SK-N-MC (cell line): Measurements from ENCODE around the gene NFIL3.
A peak's percentile ranks its signal among the peaks of the same experiment; 100 is the strongest.

Source experiments
- DNase-seq: peaks from one replicate; pipeline ENCODE4 v3.0.0-alpha.2; 2011; ENCODE audit warnings: low read depth, low spot score
- H3K27ac ChIP-seq: fragments of 200-600 bp; sonication (generic); 2 replicates; pipeline ENCODE4 v1.5.1; 2016; ENCODE audit warnings: mixed run types
- H3K36me3 ChIP-seq: fragments of 200-600 bp; sonication (generic); 2 replicates; pipeline ENCODE4 v1.6.1; 2017; ENCODE audit warnings: antibody characterized with exemption, low read length, mixed read lengths; ENCODE audit not compliant: insufficient read depth
- H3K4me3 ChIP-seq: fragments of 200-600 bp; sonication (generic); 2 replicates; pipeline ENCODE4 v1.5.1; 2016
- H3K9ac ChIP-seq: fragments of 200-600 bp; sonication (generic); 2 replicates; pipeline ENCODE4 v1.8.0; 2017; ENCODE audit warnings: mixed run types, mixed read lengths; ENCODE audit not compliant: insufficient read length
- H3K9me3 ChIP-seq: fragments of 200-600 bp; sonication (generic); 2 replicates; pipeline ENCODE4 v1.6.1; 2017; ENCODE audit warnings: low read depth, mild to moderate bottlenecking, antibody characterized with exemption, low read length, moderate library complexity, mixed read lengths
- EZH2 ChIP-seq: fragments of 200-600 bp; sonication (generic); IDR thresholded peaks from one replicate; pipeline ENCODE4 v1.6.1; 2017; ENCODE audit warnings: antibody characterized with exemption
- FOXP2 ChIP-seq: optimal IDR thresholded peaks from 2 replicates; pipeline ENCODE3; 2011; ENCODE audit warnings: mild to moderate bottlenecking, moderate library complexity; ENCODE audit not compliant: insufficient read depth; ENCODE audit errors: extremely low read length, control extremely low read depth
- POLR2AphosphoS5 ChIP-seq: IDR thresholded peaks from 2 replicates; pipeline ENCODE4 v1.6.1; 2012; ENCODE audit warnings: mild to moderate bottlenecking, low read depth, low read length, borderline replicate concordance

NFIL3 gene

GRCh38 chr9:91407580-91408318 is 15.9 kb downstream of the NFIL3 start:
- no peak overlapping the region for H3K4me3 ChIP-seq
- TF ChIP-seq FOXP2 (no peak), POLR2AphosphoS5 (no peak), EZH2 (no peak)
- no peak overlapping the region for H3K27ac ChIP-seq
- H3K36me3 ChIP-seq: peaks cover 10% of the 10 kb centered on the region; the same call in 1 of the 2 replicates
- H3K9me3 ChIP-seq: no peaks in the 10 kb centered on the region
- no peak for DNase-seq
- no peak overlapping the region for H3K9ac ChIP-seq

DNA sequence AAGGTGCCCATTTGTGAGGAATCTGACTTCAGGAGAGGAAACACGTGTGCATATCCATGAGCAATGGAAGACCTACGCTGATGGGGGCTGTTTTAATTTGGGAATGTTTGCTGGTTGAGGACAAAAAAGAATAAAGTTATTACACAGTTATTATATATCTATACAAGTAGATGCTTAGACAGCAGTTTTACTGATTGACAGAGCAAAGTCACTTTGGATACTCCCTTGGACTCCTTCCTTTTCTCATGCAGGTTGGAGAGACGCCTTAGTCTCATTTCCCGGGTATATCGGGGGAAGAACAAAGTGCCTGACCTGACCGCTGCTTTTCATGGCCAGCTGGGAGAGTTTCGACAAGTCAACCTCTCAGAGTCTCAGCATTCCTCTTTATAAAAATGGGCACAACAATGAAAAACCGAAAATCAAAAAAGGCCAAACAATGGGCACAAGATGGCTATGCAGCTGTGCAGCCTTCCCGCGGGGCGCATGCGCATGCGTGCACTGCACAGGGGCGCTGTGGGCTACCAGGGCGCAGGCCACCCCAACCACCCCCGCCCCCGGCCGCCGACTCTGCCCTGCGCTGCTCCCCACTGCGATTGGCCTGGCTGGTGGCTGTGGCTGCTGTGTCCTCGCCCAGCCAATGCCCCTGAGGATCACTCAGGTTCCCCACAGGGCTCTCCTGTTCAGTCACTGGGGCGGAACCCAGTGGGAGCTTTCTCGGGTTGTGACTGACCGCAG is 18.1 kb downstream of the NFIL3 start:
- DNase-seq: no peak
- no peak for TF ChIP-seq FOXP2
- TF ChIP-seq EZH2: no peak
- Histone ChIP-seq H3K27ac (no peak overlapping the region), H3K9ac (no peak overlapping the region), H3K36me3 (peaks cover 10% of the 10 kb centered on the region; the same call in 1 of the 2 replicates), H3K4me3 (no peak overlapping the region), H3K9me3 (no peaks in the 10 kb centered on the region)

- H3K4me3 ChIP-seq: no peak overlapping the region
- H3K9me3 ChIP-seq: no peaks in the 10 kb centered on the region
- no peak for TF ChIP-seq FOXP2
- no peak for TF ChIP-seq POLR2AphosphoS5
- no peak for TF ChIP-seq EZH2
- H3K9ac ChIP-seq: no peak overlapping the region
- H3K27ac ChIP-seq: no peak overlapping the region
- DNase-seq: no peak
- no peaks in the 10 kb centered on the region for H3K36me3 ChIP-seq
These were observed 19.7 kb downstream of the NFIL3 start for GRCh38 chr9:91403665-91404543.

- TF ChIP-seq POLR2AphosphoS5: no peak
- no peak for DNase-seq
- Histone ChIP-seq H3K4me3 (no peak overlapping the region), H3K9me3 (no peaks in the 10 kb centered on the region), H3K36me3 (no peaks in the 10 kb centered on the region), H3K27ac (no peak overlapping the region), H3K9ac (no peak overlapping the region)
These were observed 24.7 kb downstream of the NFIL3 start for GRCh38 chr9:91398926-91399325.

DNA sequence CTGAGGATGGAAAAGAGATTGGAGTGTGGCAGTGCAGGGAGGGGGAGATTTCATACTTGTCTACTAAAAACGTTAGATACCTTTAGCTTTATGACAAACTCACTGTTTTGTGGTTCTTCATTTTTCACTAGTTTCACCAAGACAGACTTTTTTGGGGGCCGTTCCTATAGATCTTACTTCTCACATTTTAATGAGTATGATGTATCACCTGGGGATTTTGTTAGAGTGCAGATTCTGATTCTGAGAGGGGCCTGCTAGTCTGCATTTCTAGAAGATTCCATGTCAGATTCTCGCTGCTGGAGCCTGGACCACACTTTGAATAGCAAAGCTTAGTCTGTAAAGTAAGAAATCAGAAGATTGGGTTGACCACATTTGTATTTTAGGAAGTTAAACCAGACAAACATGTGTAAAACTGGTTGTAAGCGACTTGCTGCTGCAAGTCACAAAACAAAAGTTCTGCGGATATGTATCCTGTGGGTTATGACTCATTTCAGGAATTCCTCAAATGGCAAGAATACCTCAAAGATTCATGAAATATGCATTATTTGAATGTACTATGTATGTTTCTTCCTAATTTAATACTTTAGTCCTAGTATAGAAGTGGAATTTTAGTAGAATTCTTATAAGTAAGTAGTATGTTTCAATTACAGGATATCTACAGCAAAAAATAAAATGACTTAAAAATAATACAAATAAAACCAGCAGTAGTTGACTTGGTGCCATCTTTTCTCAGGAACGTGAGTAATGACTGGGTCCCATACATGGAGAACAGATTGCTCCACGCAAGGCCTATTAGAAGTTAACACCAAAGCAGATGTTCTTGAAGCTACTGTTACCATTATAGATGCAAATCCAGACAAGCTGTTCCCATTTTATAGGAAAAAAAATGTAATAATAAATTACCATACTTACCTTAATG is 27.8 kb downstream of the NFIL3 start:
- Histone ChIP-seq H3K36me3 (no peaks in the 10 kb centered on the region), H3K27ac (0 out of 2 replicates have a peak overlapping the region, but pooled peaks have one; percentile 29), H3K4me3 (no peak overlapping the region), H3K9me3 (no peaks in the 10 kb centered on the region), H3K9ac (no peak overlapping the region)
- TF ChIP-seq EZH2: no peak
- no peak for TF ChIP-seq FOXP2
- TF ChIP-seq POLR2AphosphoS5: no peak
- DNase-seq: no peak

GRCh38 chr9:91395106-91395552 is 28.5 kb downstream of the NFIL3 start:
- Histone ChIP-seq H3K9me3 (no peaks in the 10 kb centered on the region), H3K4me3 (no peak overlapping the region), H3K27ac (no peak overlapping the region), H3K36me3 (no peaks in the 10 kb centered on the region), H3K9ac (no peak overlapping the region)
- no peak for DNase-seq
- TF ChIP-seq FOXP2: no peak
- TF ChIP-seq POLR2AphosphoS5: no peak
- no peak for TF ChIP-seq EZH2

- no peak for DNase-seq
- TF ChIP-seq EZH2 (no peak), FOXP2 (no peak), POLR2AphosphoS5 (no peak)
These were observed 29.8 kb downstream of the NFIL3 start for GRCh38 chr9:91393826-91394225.

More at GRCh38 chr9:91393826-91394225, 29.8 kb downstream of the NFIL3 start:
- no peaks in the 10 kb centered on the region for H3K9me3 ChIP-seq
- no peak overlapping the region for H3K27ac ChIP-seq
- no peaks in the 10 kb centered on the region for H3K36me3 ChIP-seq
- H3K9ac ChIP-seq: no peak overlapping the region
- H3K4me3 ChIP-seq: no peak overlapping the region
